ENCODE measurements around the gene HAUS5. TPM values are rescaled to one million over a fixed set of nuclear protein-coding genes. Genes with fewer than 3 reads are reported as not detected.

Gene HAUS5
- total RNA-seq, 1 experiment from 2014 or later = 32.9 TPM

- H3K9me3 ChIP-seq (ENCODE audit: control insufficient read depth, low read depth, low read length) = no peaks in the 10 kb centered on the region
- no peak overlapping the region for H3T11ph ChIP-seq (ENCODE audit: low read length)
- Mint-ChIP-seq H3K9me3 (no peaks in the 10 kb centered on the region), H3K27me3 (ENCODE audit: low read depth) (peaks cover 4% of the 10 kb centered on the region; the same call in 1 of the 2 replicates), H3K36me3 (ENCODE audit: insufficient read depth in 1 of 3, low read depth in 3 of 3) (peaks cover 12 to 38% (median 25%) of the 10 kb centered on the region in 3 experiments), H3K4me1 (peaks cover 24 to 29% of the 10 kb centered on the region in 2 experiments), H3K4me3 (peak overlapping the region in 1 of 2 experiments; percentile 1; a peak in 1 of 5 replicates), H3K27ac (no peak overlapping the region; a peak in 3 of 7 replicates)
- H3K4me2 ChIP-seq (ENCODE audit: insufficient read depth, insufficient read length, low read length) = peak overlapping the region; percentile 4
- H3K27ac ChIP-seq (ENCODE audit: insufficient read length, low read depth, low read length) = no peak overlapping the region
- no peaks in the 10 kb centered on the region for H3K27me3 ChIP-seq (ENCODE audit: insufficient read depth, low read length)
- WGBS (ENCODE audit: extremely low coverage, insufficient read length, low lambda C conversion rate) = no CpG with 5 or more reads among the region's 6 CpGs
- no peak overlapping the region for H2BK12ac ChIP-seq (ENCODE audit: insufficient read length, low read depth, low read length)
- H3K14ac ChIP-seq (ENCODE audit: insufficient read depth, low read length) = peak overlapping the region; percentile 28; the same call in 1 of the 2 replicates
- no peak for DNase-seq
- H3K23ac ChIP-seq (ENCODE audit: insufficient read length, low read depth, low read length) = no peak overlapping the region
- H3K4ac ChIP-seq (ENCODE audit: low read depth, low read length) = no peak overlapping the region
- TF ChIP-seq CTCF (conservative IDR thresholded peaks at IDR 0.05) = no peak
- H4K8ac ChIP-seq (replicated peaks; ENCODE audit: insufficient read length, low read depth, low read length) = no peak overlapping the region
- no peaks in the 10 kb centered on the region for H3K79me2 ChIP-seq (ENCODE audit: insufficient read depth, low read length)
- H2BK5ac ChIP-seq (ENCODE audit: insufficient read length, low read length) = no peak overlapping the region
- no peaks in the 10 kb centered on the region for H4K20me1 ChIP-seq (ENCODE audit: control insufficient read depth, insufficient read depth, insufficient read length)
- no peak overlapping the region for H3K9ac ChIP-seq (ENCODE audit: extremely low read depth, insufficient read length, low read length)
- H3K23me2 ChIP-seq (ENCODE audit: insufficient read length, low read depth, low read length, poor library complexity, severe bottlenecking) = peaks cover 10% of the 10 kb centered on the region
- no peak overlapping the region for H2BK20ac ChIP-seq (ENCODE audit: low read depth, low read length, poor library complexity, severe bottlenecking)
- no peak overlapping the region for H4K5ac ChIP-seq (ENCODE audit: insufficient read length, low read depth, low read length)
- no peak overlapping the region for H2BK120ac ChIP-seq (ENCODE audit: low read depth, low read length, poor library complexity, severe bottlenecking)
- H2AFZ ChIP-seq (ENCODE audit: low read length) = no peak overlapping the region
- H4K91ac ChIP-seq (ENCODE audit: insufficient read length, low read depth, low read length) = no peak overlapping the region
- H2BK15ac ChIP-seq (ENCODE audit: low read depth, low read length) = no peak overlapping the region
- H3K56ac ChIP-seq (ENCODE audit: insufficient read length, low read depth, low read length) = no peak overlapping the region
- no peak overlapping the region for H3K18ac ChIP-seq (ENCODE audit: insufficient read length, low read depth, low read length)
- H3K4me1 ChIP-seq (ENCODE audit: insufficient read depth, low read length) = peaks cover 6% of the 10 kb centered on the region; the same call in 1 of the 2 replicates
- no peak overlapping the region for H2AK5ac ChIP-seq (ENCODE audit: insufficient read length, low read length)
- H3K79me1 ChIP-seq (ENCODE audit: insufficient read depth, low read depth, low read length, poor library complexity, severe bottlenecking) = no peaks in the 10 kb centered on the region
Observed at GRCh38 chr19:35639321-35639639, 26.7 kb downstream of the HAUS5 start.

All from H9 (cell line).